Activated CD4-positive, CD25-positive, alpha-beta regulatory T cell treated with anti-CD3 and anti-CD28 coated beads, Interleukin-2, amount 50 U/mL, for 24 hours (primary cell): Measurements from ENCODE around the gene PCDHGB3.

Source experiments
- ATAC-seq, 2 donors: fragments of 150-1000 bp; cut with Tn5 transposase; one replicate each; pipeline ENCODE4 v1.10.0; 2021; ENCODE audit warnings: mild to moderate bottlenecking in 1 of 2, moderate library complexity in 1 of 2

PCDHGB3 gene

GRCh38 chr5:141421489-141421855 lies 51.4 kb downstream of the PCDHGB3 start:
- ATAC-seq = no peak
